GM21529 (cell line): Measurements from ENCODE around the gene SPRN.
"Not testable (repeated sequence)": the region's sequence is repeated elsewhere in the genome, so short reads cannot be mapped to it uniquely, and the experiment has no call there.

Experiments used
- ATAC-seq: cut with Tn5 transposase; IDR thresholded peaks from one replicate; pipeline ENCODE4 v1.9.1; 2021; ENCODE audit not compliant: unreplicated experiment

SPRN gene, protein sequence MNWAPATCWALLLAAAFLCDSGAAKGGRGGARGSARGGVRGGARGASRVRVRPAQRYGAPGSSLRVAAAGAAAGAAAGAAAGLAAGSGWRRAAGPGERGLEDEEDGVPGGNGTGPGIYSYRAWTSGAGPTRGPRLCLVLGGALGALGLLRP

DNA sequence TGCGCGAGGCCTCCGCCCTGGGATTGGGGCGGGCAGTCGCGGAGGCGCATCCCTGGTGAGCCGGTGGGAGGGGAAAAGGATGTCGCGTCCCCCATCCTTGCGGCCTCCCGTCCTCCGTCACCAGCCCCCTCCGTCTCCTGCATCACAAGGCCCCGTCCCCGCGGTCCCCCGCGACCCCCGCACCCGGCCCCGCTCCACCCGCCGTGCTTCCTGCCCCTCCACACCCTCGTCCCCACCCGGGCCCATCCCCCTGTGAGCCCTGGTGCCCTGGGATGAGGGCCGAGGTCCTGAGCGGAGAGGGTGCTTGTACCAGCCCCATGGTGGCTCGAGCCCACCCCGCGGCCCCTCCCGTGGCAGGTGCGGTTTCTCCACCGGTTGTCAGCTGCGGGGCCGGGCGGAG lies at the start of gene SPRN:
Gene SPRN, minus strand, starts transcription at position 25 of the 400 bp plus-strand sequence. CDS start 944 bp downstream, outside the sequence.
- ATAC-seq = not testable (repeated sequence)

DNA sequence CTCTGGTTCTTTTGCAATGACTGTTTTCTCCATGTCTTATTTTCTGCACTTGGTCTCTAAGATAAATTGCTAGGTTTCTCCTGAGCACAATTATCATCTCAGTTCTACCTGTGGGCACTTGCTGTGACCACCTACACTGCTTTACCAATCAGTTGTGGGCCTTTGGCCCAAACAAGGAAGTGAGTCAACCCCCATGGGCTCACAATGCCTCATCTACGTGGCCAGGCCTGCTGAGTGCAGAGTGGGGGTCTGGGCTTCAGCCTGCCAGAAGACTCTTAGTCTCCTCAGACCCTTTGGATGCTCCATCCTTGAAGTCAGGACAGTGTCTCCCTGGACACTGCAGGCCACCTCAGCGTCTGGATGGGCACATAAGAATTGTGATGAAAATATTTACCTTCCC lies 49.6 kb upstream of the SPRN start:
- ATAC-seq = no peak

DNA sequence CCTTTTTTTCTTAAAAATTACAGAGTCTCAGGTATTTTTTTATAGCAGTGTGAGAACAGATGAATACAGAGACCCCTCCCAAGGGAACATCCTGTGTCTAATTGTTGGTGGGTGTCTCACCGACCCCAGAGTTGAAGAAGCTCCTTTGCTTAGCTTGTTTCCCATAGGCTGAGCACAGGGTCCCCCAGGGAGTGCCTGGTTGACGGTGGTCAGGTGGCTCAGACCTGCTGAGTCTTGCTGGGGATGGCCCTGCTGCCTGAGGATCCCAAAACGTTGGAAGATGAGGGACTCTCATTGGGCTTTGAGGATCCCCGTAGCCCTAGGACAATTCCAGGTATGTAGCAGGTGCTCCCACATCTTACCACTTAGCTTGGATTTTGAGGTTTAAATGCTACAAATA lies 48.8 kb upstream of the SPRN start:
- no peak for ATAC-seq

- no peak for ATAC-seq
Observed at GRCh38 chr10:133471300-133472109, 47.1 kb upstream of the SPRN start.

DNA sequence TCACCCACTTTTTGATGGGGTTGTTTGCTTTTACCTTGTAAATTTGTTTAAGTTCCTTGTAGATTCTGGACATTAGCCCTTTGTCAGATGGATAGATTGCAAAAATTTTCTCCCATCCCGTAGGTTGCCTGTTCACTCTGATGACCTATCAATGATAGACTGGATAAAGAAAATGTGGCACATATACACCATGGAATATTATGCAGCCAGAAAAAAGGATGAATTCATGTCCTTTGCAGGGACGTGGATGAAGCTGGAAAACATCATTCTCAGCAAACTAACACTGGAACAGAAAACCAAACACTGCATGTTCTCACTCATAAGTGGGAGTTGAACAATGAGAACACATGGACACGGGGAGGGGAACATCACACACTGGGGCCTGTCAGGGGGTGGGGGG lies 44.8 kb upstream of the SPRN start:
- not testable (repeated sequence) for ATAC-seq

DNA sequence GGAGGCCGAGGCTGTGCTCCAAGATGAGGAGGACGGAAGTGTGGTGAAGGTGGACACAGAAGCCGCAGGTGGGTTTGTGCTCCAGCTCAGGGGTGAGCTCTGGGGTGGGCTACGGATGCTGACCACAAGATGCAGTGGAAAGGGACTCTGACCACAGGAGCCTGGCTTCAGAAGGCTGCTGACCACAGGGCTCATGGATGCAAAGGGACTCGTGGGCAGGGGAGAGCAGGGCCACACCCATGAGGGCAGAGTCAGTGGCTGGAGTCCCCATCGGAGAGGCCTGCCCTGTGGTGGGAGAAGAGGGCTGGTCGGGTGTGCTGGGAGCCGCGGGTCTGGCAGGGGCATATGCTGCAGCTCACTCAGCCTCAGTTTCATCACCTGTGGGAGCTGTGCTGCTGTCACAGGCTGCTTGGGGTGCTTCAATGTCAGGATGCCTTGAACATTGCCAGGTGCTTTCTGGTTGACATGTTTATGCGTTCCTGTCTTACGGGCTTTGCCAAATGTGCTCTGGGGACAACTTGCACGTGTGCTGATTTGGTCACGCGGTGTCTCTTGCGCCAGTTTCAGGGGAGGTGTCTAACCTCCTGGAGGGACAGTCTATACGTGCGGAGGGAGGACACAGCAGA lies 43.0 kb upstream of the SPRN start:
- no peak for ATAC-seq

DNA sequence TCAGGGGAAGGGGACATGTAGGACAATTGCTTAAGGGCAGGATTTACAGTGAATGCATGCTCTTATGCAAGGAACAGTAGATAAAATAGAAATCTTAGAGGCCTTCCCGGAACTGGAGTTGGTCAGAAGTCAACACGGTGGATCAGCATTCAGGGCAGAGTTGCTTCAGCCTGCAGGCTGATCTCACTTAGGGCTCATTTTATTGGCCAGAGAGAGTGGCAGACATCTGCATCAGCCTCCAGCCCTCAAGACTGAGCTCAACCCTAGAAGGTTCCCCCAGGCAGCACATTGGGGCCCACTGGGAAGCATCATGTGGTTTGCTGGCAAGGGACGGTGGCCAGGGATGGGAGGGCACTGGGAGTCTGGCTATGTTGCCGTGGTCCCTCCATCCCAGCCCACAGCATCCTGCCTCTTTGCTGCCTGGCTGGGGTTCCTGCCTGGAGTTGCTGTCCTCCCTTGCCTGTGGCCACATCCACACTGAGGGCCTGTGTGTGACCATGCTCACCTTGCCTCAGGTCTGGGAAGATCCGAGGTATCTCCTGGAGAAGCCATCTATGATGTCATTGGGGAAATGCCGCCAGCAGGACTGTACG lies 42.4 kb upstream of the SPRN start:
- ATAC-seq = no peak

DNA sequence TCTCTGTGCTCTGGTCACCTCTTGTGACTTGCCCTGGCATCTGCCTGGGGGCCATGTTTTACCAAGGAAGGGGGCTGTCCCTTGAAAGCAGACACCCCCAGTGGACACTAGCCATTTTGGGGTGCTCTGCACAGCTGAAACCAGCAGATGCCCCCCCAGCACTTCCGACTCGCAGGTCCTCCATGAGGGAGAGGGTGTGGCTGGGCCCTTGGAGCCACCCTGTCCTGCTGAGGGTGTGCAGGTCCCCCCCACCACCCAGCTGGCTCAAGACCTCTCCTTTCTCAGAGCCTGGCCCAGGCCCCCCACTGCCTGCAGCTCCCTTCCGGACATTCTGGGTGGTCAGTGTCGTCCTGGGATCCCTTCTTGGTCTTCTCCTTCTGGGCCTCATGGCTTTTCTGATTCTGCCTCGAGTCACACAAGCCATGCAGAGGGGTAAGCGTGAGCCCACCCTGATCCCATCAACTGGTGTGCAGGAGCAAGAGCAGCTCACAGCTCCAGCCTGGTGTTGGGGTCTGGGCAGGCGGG lies 41.6 kb upstream of the SPRN start:
- ATAC-seq = no peak

DNA sequence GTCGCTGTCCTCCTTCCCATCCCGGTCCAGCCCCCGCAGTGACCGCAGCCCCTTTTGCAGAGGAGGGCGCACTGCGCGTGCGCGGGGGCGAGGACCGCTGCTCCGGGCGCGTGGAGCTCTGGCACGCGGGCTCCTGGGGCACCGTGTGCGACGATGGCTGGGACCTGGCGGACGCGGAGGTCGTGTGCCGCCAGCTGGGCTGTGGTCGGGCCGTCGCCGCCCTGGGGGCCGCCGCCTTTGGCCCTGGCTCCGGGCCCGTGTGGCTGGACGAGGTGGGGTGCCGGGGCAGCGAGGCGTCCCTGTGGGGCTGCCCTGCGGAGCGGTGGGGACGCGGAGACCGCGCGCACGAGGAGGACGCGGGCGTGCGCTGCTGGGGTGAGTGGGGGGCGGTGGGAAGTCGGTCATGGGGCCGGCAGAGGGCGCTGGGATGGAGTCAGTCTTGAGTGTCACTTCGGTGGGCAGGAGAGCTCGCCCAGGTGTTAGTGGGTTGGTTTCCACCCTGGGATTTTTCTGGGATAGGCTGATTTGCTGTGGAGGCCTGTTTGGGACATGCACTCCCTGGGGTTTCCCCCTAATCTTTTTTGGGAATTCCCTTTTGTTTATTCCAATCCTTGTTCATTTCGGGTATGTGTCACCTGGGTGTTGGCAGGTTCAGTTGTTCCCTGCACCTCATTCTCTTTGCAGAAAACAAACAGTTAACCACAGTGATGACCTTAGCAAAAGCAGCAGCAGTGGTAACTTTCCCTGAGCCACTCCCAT lies 40.9 kb upstream of the SPRN start:
- ATAC-seq = no peak

- no peak for ATAC-seq
Observed at GRCh38 chr10:133464582-133465031, 40.2 kb upstream of the SPRN start.

DNA sequence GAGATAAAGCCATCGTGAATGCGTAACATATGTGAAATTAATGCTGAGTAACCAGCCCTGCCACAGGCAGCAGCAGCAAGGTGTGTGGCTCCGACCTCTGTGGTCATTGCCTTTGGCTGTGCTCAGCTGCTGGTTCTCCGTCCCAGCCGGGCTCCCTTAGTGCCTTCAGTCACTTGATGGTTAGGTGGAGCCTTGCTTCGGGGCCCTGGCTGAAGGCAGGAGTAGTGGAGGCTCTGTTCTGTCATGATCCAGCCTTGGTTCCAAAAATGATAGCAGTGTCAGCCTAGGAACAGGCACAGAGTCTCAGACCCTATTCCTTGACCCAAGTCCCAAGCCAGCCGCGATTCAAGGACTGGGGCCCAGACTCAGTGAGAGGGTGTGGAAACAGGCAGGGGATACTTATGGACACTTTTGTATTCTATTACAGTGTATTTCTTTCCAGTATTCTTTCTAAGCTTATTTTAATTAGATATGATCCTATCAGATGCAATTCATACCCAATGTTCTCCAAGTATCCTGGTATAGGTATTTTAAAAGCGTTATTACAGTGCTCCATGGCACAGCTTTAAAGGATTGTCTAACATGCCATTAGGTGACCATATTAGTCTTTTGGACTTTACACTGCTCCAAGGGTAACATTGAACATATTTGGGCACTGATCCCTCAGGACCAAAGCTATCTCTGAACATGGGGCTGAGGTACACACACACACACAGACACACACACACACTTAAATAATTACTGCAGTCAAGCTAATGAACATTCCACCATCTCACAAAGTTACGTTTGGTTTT lies 38.3 kb upstream of the SPRN start:
- ATAC-seq = no peak

- ATAC-seq = no peak
Observed at GRCh38 chr10:133461841-133462240, 37.4 kb upstream of the SPRN start.

- ATAC-seq = no peak
Observed at GRCh38 chr10:133461027-133461426, 36.6 kb upstream of the SPRN start.

GRCh38 chr10:133460208-133460769 lies 35.9 kb upstream of the SPRN start:
- ATAC-seq = no peak

GRCh38 chr10:133459454-133460207 lies 35.2 kb upstream of the SPRN start:
- ATAC-seq = no peak

DNA sequence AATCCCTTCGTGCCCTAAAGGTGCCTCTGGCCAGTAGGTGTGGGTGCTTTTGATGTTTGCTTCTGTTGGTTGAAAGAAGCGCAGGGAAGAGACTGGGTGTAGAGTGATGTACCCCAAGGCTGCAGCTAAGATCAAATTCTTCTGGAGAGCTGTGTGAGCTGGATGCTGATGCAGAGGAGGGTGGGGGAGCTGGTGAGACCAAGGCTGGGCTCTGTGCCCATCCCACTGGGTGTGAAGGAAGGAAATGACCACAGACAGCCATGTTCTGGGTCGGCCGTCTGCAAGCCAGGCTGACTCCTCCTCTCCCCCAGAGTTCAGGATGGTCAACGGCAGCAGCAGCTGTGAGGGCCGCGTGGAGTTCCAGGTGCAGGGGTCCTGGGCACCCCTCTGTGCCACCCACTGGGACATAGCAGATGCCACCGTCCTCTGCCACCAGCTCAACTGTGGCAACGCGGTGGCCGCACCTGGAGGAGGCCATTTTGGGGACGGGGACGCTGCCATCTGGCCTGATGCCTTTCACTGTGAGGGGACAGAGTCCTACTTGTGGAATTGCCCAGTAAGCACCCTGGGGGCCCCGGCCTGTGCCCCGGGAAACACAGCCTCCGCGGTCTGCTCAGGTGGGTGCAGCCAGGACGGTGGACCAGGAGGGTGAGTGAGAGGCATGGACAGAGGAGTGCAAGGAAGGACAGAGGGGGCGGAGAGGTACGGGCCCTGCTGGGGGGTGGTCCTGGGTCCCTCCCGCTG lies 34.5 kb upstream of the SPRN start:
- no peak for ATAC-seq

DNA sequence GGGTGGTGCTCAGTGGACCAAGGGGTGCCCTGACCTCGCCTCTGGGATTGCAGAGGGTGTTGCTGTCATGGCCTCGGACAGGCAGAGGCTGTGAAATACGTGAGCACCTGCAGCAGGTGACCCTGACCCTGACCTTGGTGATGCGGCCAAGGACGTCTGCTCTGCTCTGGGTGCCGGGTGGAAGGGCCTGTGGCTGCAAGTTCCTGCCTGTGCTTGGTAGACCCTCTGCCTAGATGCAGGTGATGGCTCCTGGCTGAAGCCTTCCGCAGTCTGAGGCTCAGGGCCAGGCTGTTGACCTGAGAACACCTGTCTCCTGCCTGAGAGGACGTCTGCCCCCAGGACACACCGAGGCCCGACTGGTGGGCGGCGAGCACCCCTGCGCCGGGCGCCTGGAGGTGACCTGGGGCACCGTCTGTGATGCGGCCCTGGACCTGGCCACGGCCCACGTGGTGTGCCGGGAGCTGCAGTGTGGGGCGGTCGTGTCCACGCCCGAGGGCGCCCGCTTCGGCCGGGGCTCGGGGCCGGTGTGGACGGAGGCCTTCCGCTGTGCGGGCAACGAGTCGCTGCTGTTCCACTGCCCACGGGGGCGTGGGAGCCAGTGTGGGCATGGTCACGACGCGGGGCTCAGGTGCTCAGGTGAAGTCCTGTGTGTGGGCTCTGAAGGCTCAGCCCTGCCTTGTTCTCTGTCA lies 33.7 kb upstream of the SPRN start:
- no peak for ATAC-seq
